ENCODE measurements around the gene VGF.
"Not testable (repeated sequence)": the region's sequence is repeated elsewhere in the genome, so short reads cannot be mapped to it uniquely, and the experiment has no call there.

The VGF gene

DNA sequence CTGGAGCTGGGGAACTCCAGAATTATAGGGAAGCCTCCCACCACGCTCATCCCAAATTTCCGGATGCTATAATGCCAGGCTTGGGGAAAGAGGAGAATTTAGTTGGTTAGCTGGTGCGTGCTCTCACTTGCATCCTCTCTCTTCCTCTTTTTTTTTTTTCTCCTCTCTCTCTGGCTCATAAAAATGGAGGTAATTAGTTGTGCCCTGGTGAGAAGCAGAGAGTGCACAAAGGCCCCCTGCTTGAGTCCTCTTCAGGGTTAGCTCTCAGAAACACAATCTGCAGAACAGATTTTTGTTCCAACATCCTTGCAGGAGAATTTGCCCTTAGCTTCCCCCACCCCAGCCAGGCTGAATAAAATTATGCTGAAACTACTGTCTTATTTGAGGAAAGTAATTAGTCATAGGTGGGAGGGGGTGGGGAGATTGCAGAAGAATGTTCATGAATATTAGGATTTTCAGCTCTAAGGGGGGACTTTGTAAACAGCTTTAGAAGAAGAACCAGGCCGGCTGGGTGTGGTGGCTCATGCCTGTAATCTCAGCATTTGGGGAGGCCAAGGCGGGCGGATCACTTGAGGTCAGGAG lies 30.9 kb downstream of the VGF start:
- no peak for DNase-seq

DNA sequence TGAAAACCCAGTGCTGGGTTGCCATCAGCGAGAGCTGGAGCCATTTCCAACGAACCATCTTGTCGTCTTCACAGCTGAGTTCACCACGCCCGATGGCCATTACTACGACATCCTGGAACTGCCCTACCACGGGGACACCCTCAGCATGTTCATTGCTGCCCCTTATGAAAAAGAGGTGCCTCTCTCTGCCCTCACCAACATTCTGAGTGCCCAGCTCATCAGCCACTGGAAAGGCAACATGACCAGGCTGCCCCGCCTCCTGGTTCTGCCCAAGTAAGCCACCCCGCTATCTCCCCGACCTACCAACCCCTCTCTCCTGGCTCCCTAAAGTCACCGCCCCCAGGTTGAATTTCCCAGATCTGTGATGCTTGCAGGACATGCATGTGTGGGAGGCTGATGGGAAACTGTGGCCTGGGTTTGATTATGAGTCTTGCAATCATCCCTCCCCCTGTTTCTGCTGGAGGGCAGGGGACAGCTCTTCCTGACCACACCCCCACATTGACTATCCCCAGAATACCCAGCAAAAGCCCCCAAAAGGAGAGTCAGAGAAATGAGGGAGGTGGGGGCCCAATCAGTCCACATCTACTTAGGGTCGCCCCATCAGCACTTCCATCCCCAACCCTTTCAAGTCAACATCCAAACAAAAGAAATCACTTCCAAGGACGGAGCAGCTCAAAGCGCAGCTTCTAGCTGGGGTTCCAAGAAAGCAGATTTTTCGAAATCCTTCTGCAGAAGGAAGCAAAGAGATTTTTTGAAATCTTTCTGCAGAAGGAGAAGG lies 31.6 kb downstream of the VGF start:
- DNase-seq, result no peak

DNA sequence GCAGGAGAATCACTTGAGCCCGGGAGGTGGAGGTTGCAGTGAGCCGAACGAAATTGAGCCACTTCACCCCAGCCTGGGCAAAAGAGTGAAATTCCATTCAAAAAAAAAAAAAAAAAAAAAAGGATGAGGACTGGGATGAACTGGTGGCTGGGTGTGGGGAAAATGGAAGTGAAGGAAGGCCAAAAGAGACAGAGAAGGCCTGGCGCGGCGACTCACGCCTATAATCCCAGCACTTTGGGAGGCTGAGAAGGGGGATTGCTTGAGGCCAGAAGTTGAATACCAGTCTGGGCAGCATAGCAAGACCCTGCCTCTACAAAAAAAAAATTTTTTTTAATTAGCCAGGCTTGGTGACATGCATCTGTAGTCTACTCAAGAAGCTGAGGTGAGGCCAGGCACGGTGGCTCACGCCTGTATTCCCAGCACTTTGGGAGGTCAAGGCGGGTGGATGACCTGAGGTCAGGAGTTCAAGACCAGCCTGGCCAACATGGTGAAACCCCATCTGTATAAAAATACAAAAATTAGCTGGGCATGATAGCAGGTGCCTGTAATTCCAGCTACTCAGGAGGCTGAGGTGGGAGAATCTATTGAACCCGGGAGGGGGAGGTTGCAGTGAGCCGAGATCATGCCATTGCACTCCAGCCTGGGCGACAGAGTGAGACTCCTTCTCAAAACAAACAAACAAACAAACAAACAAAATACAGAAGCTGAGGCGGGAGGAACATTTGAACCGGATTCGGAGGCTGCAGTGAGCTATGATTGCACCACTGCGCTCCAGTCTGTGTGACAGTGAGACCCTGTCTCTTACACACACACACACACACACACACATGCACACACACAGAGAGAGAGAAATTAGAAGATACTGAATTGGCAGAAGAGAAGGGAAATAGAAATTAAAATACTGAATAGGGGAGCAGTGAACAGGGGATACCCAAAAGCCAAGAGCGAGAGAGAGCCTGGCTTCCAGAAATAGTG lies 32.5 kb downstream of the VGF start:
- DNase-seq, result not testable (repeated sequence)

DNA sequence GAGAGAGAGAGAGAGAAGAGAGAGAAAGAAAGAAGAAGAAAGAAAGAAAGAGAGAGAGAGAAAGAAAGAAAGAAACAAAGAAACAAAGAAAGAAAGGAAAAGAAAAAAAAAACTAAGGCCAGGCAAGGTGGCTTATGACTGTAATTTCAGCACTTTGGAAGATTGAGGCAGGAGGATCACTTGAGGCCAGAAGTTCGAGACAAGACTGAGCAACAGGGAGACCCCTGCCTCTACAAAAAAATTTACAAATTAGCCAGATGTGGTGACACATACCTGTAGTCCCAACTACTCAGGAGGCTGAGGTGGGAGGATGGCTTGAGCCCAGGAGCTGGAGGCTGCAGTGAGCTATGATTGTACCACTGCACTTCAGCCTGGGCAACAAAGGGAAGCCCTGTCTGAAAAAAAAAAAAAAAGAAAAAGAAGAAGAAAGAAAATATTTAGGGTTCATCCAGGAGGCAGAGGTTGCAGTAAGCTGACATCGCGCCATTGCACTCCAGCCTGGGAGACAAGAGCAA lies 35.7 kb downstream of the VGF start:
- no peak for DNase-seq

DNA sequence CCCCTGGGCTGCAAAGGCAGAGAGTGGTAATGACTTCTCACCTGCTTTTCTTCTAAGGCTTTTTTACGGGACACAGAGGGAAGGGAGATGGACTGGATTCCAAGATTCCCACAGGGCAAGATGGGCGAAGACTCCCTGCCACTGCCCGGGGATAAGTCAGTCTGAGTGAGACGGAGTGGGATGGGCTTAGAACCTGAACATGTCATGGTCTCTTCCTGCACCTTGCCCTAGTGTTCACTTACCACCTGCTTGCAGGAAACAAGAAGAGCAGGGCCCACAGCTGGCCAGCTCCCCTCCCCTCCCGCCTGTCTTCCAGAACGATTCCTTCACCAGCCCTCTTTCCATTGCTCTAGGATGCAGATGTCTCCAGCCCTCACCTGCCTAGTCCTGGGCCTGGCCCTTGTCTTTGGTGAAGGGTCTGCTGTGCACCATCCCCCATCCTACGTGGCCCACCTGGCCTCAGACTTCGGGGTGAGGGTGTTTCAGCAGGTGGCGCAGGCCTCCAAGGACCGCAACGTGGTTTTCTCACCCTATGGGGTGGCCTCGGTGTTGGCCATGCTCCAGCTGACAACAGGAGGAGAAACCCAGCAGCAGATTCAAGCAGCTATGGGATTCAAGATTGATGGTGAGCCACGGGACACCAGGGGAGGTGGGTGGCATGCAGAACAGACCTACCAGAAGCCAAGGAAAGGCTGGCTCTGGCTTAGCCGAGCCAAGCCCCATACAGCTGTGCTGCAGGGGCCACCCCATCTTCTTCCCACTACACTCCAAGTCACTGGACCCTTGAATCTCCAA lies 37.1 kb downstream of the VGF start:
- no peak for DNase-seq

DNA sequence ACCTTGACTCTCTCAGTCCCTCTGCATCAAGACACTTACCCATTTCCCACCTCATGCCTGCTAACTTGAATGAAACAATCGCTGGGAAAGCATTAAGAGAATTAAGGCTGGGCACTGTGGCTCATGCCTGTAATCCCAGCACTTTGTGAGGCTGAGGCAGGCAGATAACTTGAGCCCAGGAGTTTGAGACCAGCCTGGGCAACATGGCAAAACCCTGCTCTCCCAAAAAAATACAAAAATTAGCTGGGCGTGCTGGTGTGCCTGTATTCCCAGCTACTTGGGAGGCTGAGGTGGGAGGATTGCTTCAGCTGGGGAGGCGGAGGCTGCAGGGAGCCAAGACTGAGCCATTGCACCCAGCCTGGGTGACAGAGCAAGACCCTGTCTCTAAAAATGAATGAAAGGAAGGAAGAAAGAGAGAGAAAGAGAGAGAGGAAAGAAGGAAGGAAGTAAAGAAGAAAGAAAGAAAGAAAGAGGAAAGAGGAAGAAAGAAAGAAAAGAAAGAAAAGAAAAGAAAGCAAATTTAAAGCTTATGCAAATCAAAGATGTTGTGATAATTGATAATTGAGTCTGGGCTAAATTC lies 37.8 kb downstream of the VGF start:
- DNase-seq, result no peak

DNA sequence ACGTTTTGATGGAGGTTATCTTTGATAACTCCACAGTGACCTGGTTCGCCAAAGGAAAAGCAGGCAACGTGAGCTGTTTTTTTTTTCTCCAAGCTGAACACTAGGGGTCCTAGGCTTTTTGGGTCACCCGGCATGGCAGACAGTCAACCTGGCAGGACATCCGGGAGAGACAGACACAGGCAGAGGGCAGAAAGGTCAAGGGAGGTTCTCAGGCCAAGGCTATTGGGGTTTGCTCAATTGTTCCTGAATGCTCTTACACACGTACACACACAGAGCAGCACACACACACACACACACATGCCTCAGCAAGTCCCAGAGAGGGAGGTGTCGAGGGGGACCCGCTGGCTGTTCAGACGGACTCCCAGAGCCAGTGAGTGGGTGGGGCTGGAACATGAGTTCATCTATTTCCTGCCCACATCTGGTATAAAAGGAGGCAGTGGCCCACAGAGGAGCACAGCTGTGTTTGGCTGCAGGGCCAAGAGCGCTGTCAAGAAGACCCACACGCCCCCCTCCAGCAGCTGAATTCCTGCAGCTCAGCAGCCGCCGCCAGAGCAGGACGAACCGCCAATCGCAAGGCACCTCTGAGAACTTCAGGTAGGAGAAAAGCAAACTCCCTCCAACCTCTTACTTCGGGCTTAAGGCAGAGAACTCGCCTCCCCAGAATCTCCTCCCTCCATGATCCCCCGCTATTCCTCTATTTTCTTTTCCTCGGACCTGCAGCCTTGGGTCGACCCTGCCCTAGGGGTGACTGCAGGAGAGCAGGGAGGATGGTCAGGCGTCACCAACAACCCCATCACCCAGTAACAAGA lies 38.5 kb downstream of the VGF start, which contains the start of gene SERPINE1:
Gene SERPINE1 (plus strand): TSS at position 454 of the 809 bp plus-strand sequence. CDS start 1,290 bp downstream, outside the sequence.
- DNase-seq, result peak; percentile 20

DNA sequence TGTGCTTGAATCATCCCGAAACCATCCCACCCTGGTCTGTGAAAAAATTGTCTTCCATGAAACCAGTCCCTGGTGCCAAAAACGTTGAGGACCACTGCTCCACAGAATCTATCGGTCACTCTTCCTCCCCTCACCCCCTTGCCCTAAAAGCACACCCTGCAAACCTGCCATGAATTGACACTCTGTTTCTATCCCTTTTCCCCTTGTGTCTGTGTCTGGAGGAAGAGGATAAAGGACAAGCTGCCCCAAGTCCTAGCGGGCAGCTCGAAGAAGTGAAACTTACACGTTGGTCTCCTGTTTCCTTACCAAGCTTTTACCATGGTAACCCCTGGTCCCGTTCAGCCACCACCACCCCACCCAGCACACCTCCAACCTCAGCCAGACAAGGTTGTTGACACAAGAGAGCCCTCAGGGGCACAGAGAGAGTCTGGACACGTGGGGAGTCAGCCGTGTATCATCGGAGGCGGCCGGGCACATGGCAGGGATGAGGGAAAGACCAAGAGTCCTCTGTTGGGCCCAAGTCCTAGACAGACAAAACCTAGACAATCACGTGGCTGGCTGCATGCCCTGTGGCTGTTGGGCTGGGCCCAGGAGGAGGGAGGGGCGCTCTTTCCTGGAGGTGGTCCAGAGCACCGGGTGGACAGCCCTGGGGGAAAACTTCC lies 39.2 kb downstream of the VGF start:
- no peak for DNase-seq

DNA sequence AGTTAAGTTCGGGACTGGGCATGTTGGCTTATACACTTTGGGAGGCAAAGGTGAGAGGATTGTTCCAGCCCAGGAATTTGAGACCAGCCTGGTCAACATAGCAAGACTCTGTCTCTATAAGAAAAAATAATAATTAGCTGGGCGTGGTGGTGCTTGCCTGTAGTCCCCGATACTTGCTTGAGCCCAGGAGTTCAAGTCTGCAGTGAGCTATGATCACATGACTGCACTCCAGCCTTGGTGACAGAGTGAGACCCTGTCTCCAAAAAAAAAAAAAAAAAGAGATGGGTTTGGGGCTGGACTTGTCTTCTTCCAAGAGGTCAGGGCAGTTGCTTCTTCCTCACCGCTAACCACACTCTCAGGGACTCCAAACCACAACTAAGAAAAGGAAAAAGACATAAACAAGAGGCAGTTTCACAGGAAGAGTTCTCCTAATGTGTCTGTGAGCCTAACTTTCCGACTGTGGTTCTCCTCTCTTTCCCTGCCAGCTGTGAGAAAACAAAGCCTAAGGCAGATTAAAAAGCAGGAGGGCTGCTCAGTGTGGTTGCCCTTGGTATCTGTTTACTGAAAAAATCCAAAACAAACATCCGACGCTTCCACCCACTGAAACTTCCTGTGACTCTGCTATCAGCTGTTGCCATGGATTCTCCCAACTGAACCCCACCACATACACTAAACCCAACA lies 40.9 kb downstream of the VGF start:
- no peak for DNase-seq

DNA sequence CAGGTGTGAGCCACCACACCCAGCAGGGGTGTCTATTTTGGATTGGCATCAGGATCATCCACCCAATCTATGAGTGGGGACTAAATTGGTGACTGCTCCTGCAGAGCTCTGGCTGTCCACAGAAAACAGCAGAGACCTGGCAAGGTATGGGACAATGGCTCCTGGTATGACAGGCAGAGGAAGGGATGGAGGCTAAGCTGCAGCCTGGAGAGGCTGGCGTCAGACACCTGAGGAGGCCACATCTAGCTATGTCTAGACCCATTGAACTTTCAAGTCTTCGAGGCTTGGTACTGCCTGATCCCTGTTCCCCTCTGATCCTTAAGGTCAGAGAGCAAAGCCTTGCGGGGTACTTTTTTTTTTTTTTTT lies 41.7 kb downstream of the VGF start:
- DNase-seq, result no peak

DNA sequence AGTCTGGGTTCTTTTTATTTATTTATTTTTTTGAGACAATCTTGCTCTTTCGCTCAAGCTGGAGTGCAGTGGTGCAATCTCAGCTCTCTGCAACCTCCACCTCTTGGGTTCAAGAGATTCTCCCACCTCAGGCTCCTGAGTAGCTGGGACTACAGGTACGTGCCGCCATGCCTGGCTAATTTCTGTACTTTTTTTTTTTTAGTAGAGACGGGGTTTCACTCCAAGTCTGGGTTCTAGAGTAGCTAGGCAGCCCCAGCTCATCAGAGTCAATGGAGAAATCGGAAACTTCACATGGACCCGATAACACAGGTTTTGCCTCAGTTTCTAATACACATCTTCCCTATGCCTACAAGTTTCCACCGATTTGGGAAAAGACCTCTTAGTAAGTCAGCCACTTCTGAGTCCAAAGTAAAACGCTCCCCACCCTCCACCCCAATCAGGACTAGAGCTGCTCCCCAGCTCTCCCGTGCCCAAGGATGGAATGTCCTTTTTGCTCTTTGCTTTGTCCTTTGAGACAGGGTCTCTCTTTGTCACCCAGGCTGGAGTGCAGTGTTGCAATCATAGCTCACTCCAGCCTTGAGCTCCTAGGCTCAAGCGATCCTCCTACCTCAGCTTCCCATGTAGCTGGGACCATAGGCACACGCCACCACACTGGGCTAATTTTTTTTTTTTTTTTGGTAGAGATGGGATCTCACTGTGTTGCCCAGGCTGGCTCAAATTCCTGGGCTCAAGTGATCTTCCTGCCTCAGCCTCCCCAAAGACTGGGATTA lies 42.3 kb downstream of the VGF start:
- no peak for DNase-seq

DNA sequence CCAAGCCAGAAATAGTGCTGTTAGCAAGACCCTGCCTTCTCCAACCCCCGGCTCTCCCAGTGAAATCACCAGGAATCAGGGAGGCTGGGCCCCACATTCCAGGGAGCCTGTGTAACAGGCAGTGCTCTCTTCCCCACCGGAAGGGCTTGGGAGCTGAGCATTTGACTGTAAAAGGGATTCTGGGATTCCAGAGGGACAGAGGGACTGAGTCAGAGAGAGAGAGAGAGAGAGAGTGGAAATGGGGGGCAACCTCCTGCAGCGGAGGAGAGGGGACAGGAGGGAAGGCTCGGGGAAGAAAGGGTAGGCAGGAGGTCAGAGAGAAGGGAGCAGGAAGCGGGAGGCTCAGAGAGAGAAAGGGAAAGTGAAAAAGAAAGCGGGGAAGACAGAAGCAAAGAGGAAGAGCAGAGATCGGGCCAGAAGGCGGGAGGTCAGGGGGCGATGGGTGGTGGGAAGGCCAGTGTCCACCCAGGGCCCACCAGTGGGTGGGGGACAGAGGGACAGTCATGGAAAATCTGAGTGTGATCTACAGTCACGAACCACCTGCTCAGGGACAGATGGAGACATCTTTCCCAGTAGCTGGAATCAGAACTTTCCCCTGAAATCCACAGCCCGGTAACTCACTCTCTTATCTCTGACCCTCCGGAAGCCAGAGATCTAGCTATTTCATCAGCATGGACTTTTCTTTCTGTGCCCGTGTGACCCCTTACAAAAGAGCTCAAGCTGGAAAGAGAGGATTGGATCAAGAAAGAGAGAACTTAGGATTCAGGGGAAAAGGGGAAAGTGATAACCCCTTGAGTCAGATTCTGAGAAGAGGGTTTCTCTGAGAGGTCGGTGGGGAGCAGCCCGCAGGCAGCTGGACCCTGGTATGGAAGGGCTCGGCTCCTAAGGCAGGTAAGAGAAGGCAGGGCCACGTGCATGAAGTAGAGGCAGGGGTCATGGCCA lies 43.1 kb downstream of the VGF start:
- DNase-seq, result no peak

DNA sequence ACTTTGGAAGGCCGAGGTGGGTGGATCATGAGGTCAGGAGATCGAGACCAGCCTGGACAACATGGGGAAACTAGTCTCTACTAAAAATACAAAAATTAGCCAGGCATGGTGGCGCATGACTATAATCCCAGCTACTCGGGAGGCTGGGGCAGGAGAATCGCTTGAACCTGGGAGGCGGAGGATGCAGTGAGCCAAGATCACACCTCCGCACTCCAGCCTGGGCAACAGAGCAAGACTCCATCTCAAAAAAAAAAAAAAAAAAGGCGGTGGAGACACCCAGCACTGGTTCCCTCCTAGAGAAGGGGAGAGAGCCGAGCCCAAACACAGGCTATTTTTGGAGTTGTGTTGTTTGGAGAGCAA lies 43.8 kb downstream of the VGF start:
- DNase-seq, result not testable (repeated sequence)

DNA sequence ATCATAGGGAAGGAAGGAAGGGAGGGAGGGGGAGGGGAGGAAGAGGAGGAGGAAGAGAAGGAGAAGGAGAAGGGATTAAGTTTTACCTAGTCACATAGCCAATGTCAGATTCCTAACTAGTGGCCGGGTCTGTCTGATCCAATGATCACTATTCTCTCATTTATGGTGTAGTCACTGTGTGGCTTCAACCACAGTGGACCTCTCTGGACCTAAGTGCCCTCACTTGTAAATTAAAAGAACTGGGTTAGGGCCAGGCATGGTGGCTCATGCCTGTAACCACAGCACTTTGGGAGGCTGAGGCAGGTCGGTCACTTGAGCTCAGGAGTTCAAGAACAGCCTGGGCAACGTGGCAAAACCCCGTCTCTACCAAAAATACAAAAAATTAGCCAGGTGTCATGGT lies 45.1 kb downstream of the VGF start:
- no peak for DNase-seq

DNA sequence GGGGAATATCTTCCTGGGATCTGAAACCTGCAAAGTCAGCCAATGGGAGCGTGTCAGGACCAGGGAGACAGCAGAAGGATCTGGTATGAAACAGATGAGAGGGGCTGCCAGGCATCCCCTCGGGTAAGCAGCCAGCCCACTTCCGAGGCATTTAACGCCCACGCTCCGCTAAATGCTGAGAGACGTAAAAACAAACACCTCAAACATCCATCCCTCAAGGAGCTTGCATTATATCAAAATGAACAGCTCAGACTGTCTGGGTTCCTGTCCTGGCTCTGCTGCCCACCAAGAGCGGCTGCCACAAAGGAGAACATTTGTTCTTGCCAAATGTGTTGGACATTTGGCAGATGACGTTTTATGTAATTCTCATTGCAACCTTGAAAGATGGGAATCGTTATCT lies 45.5 kb downstream of the VGF start:
- no peak for DNase-seq

DNA sequence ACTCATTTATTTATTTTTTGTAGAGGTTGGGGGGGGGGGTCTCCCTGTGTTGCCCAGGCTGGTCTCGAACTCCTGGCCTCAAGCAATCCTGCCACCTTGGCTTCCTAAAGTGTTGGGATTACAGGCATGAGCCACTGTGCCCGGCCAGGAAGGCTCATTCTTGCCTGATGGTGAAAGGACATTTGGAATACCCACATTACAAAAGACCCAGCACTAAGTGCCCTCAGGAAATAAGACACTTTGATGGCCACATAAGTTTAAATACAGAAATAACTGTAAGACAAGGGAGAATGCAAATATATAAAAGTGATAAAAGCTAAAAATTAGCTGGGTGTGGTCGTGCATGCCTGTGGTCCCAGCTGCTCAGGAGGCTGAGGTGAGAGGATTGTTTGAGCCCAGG lies 46.5 kb downstream of the VGF start:
- no peak for DNase-seq

DNA sequence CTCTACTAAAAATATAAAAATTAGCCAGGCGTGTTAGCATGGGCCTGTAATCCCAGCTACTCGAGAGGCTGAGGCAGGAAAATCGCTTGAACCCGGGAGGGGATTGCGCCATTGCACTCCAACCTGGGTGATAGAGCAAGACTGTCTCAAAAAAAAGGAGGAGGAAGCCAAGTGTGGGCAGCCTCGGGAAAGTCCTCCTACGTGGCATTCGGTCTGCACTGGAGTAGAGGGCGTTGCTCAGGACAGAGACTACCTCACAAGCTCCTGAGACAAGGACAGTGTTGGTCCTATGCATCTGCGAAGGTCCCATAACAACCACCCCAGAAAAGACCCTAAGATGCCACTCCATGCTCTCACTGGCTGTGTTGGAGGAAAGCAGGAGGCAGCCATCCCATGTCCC lies 48.5 kb downstream of the VGF start:
- DNase-seq, result no peak

DNA sequence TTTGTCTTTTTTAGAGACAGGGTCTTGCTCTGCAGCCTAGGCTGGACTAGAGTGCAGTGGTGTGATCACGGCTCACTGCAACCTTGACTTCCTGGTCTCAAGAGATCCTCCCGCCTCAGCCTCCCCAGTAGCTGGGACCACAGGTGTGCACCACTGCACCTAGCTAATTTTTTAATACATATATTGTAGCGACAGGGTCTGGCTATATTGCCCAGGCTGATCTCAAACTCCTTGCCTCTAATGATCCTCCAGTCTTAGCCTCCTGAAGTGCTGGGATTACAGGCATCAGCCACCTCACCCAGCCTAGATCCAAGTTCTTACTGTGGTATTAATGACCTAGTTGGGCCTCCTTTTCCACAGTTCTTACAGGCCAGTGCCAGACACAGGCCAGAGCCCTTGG lies 50.2 kb downstream of the VGF start:
- no peak for DNase-seq
